Activated CD8-positive, alpha-beta memory T cell treated with anti-CD3 and anti-CD28 coated beads, Interleukin-2, amount 50 U/mL, for 1 hour (primary cell): ENCODE data around the gene TMSB10.

Experiments used
- DNase-seq: peaks from one replicate; pipeline ENCODE4 v3.0.0-alpha.2; 2020; ENCODE audit errors: extremely low read depth

TMSB10 gene

GRCh38 chr2:84880395-84880644 lies 25.1 kb upstream of the TMSB10 start:
- DNase-seq = no peak

GRCh38 chr2:84880645-84881521 lies 24.6 kb upstream of the TMSB10 start, which contains the start of gene TRABD2A:
TRABD2A (minus strand) TSS chr2:84881084; CDS start chr2:84881039, 45 bp downstream.
- DNase-seq = no peak

GRCh38 chr2:84881581-84882413 lies 23.7 kb upstream of the TMSB10 start:
- DNase-seq = peak; percentile 61

GRCh38 chr2:84882414-84882738 lies 23.1 kb upstream of the TMSB10 start:
- DNase-seq = no peak

- no peak for DNase-seq
Observed at GRCh38 chr2:84882775-84883550, 22.5 kb upstream of the TMSB10 start.

GRCh38 chr2:84884449-84884848 lies 21.0 kb upstream of the TMSB10 start:
- DNase-seq = no peak

- DNase-seq = no peak
Observed at GRCh38 chr2:84885111-84885510, 20.3 kb upstream of the TMSB10 start.

GRCh38 chr2:84886791-84887190 lies 18.7 kb upstream of the TMSB10 start:
- DNase-seq = no peak

GRCh38 chr2:84888401-84889276 lies 16.8 kb upstream of the TMSB10 start:
- DNase-seq = no peak

GRCh38 chr2:84889332-84889731 lies 16.1 kb upstream of the TMSB10 start:
- no peak for DNase-seq

- DNase-seq = no peak
Observed at GRCh38 chr2:84891355-84892010, 14.0 kb upstream of the TMSB10 start.

- DNase-seq = no peak
Observed at GRCh38 chr2:84894131-84894586, 11.3 kb upstream of the TMSB10 start.

GRCh38 chr2:84894758-84895520 lies 10.5 kb upstream of the TMSB10 start:
- DNase-seq = no peak

GRCh38 chr2:84896567-84896966 lies 8.9 kb upstream of the TMSB10 start:
- DNase-seq = no peak

- no peak for DNase-seq
Observed at GRCh38 chr2:84897773-84898172, 7.7 kb upstream of the TMSB10 start.

- no peak for DNase-seq
Observed at GRCh38 chr2:84899304-84900204, 5.9 kb upstream of the TMSB10 start.

GRCh38 chr2:84900971-84901370 lies 4.5 kb upstream of the TMSB10 start:
- no peak for DNase-seq

- DNase-seq = no peak
Observed at GRCh38 chr2:84901593-84902120, 3.8 kb upstream of the TMSB10 start.

GRCh38 chr2:84902526-84902925 lies 2.9 kb upstream of the TMSB10 start:
- DNase-seq = no peak
